GM21723 (cell line): Measurements from ENCODE around the gene SERF1A.
"Not testable (repeated sequence)": the region's sequence is repeated elsewhere in the genome, so short reads cannot be mapped to it uniquely, and the experiment has no call there.

Source experiments
- ATAC-seq: cut with Tn5 transposase; IDR thresholded peaks from one replicate; pipeline ENCODE4 v1.9.1; 2021; ENCODE audit warnings: mild to moderate bottlenecking, moderate library complexity; ENCODE audit not compliant: unreplicated experiment

Gene SERF1A

GRCh38 chr5:70900533-70901271, at the start of gene SERF1A:
SERF1A (plus strand) TSS chr5:70900669; CDS start chr5:70900870, 201 bp downstream.
- peak; percentile 86 for ATAC-seq

GRCh38 chr5:70866778-70867177, 33.7 kb upstream of the SERF1A start:
- ATAC-seq = not testable (repeated sequence)

- not testable (repeated sequence) for ATAC-seq
These were observed 29.8 kb upstream of the SERF1A start for GRCh38 chr5:70870626-70871025.

GRCh38 chr5:70896076-70896475, 4.4 kb upstream of the SERF1A start:
- not testable (repeated sequence) for ATAC-seq

GRCh38 chr5:70901272-70901571, 753 bp downstream of the SERF1A start:
- peak; percentile 37 for ATAC-seq

- ATAC-seq = not testable (repeated sequence)
These were observed 6.2 kb downstream of the SERF1A start for GRCh38 chr5:70906624-70907023.

- not testable (repeated sequence) for ATAC-seq
These were observed 16.4 kb downstream of the SERF1A start for GRCh38 chr5:70916829-70917228.

- ATAC-seq = peak; percentile 45
These were observed 24.7 kb downstream of the SERF1A start for GRCh38 chr5:70925211-70925562.

GRCh38 chr5:70931709-70932368, 31.4 kb downstream of the SERF1A start:
- not testable (repeated sequence) for ATAC-seq

GRCh38 chr5:70932560-70932959, 32.1 kb downstream of the SERF1A start:
- ATAC-seq = not testable (repeated sequence)

GRCh38 chr5:70953068-70953467, 52.6 kb downstream of the SERF1A start:
- ATAC-seq = not testable (repeated sequence)
